IMR-90 (cell line): Measurements from ENCODE around the gene G3BP1. TPM values are rescaled to one million over a fixed set of nuclear protein-coding genes. Genes with fewer than 3 reads are reported as not detected.
A peak's percentile ranks its signal among the peaks of the same experiment; 100 is the strongest.

Experiments
- ATAC-seq: fragments of 200-7000 bp; cut with Tn5 transposase; 2 replicates; pipeline ENCODE4 v1.9.1; 2020; ENCODE audit warnings: low read depth, mild to moderate bottlenecking, moderate library complexity
- BruUV-seq: library from RNA; stranded (reverse); fragments of 400-500 nt; replicated peaks from 2 replicates; lab custom pipeline; 2021; lab: Mats Ljungman, UMichigan
- CTCF ChIA-PET: fragments of 300-600 bp; formaldehyde crosslinking; extraction: SDS; loops from one replicate; lab custom pipeline; 2021; ENCODE audit warnings: antibody characterized with exemption; lab: Yijun Ruan, JAX
- POLR2A ChIA-PET: fragments of 300-600 bp; sonication (Branson Sonifier 250); formaldehyde crosslinking; loops from one replicate; lab custom pipeline; 2022; ENCODE audit warnings: antibody characterized with exemption; ENCODE audit not compliant: unreplicated experiment; lab: Charles Lee
- DNase-seq: peaks from one replicate; pipeline ENCODE4 v3.0.0; 2013
- H2AFZ ChIP-seq: replicated peaks from 2 replicates; pipeline ENCODE3; 2013; ENCODE audit warnings: low read length, mild to moderate bottlenecking; ENCODE audit not compliant: poor library complexity
- H2AK5ac ChIP-seq: 2 replicates; pipeline ENCODE4 v1.6.1; 2013; ENCODE audit warnings: low read depth, low read length, inconsistent platforms
- H2AK9ac ChIP-seq: replicated peaks from 2 replicates; pipeline ENCODE3; 2013; ENCODE audit warnings: mild to moderate bottlenecking, low read depth, low read length, moderate library complexity; ENCODE audit not compliant: poor library complexity
- H2BK120ac ChIP-seq: 2 replicates; pipeline ENCODE4 v1.6.1; 2013; ENCODE audit warnings: low read depth, low read length, inconsistent platforms
- H2BK15ac ChIP-seq: 3 replicates; pipeline ENCODE4 v1.6.1; 2013; ENCODE audit warnings: low read depth, low read length, inconsistent platforms
- H2BK20ac ChIP-seq: 2 replicates; pipeline ENCODE4 v1.6.1; 2013; ENCODE audit warnings: low read depth, mild to moderate bottlenecking, inconsistent platforms, low read length, moderate library complexity
- H2BK5ac ChIP-seq: 2 replicates; pipeline ENCODE4 v1.6.1; 2013; ENCODE audit warnings: mild to moderate bottlenecking, low read depth, low read length, inconsistent platforms; ENCODE audit not compliant: poor library complexity, severe bottlenecking
- H3K14ac ChIP-seq: replicated peaks from 2 replicates; pipeline ENCODE4 v1.6.1; 2013; ENCODE audit warnings: low read depth, low read length, inconsistent platforms
- H3K18ac ChIP-seq: 2 replicates; pipeline ENCODE4 v1.6.1; 2013; ENCODE audit warnings: low read depth, low read length, control low read depth
- H3K23ac ChIP-seq: 2 replicates; pipeline ENCODE4 v1.6.1; 2013; ENCODE audit warnings: low read depth, low read length, inconsistent platforms
- H3K27ac ChIP-seq: 2 replicates; pipeline ENCODE4 v1.5.1; 2013; ENCODE audit warnings: mild to moderate bottlenecking, control low read depth, low read length; ENCODE audit not compliant: insufficient read depth
- H3K27me3 ChIP-seq: 2 replicates; pipeline ENCODE4 v1.6.1; 2013; ENCODE audit warnings: low read length; ENCODE audit not compliant: control insufficient read depth, insufficient read depth
- H3K36me3 ChIP-seq: 2 replicates; pipeline ENCODE4 v1.6.1; 2013; ENCODE audit warnings: low read length, mixed read lengths; ENCODE audit not compliant: control insufficient read depth, insufficient read depth
- H3K4ac ChIP-seq: 2 replicates; pipeline ENCODE4 v1.6.1; 2013; ENCODE audit warnings: low read depth, low read length, inconsistent platforms
- H3K4me1 ChIP-seq: 2 replicates; pipeline ENCODE4 v1.6.1; 2013; ENCODE audit warnings: low read length, mixed read lengths; ENCODE audit not compliant: control insufficient read depth, insufficient read depth
- H3K4me2 ChIP-seq: 2 replicates; pipeline ENCODE4 v1.6.1; 2013; ENCODE audit warnings: low read depth, mild to moderate bottlenecking, control low read depth, low read length, moderate library complexity
- H3K4me3 ChIP-seq: 2 replicates; pipeline ENCODE4 v1.5.1; 2013; ENCODE audit warnings: low read depth, mild to moderate bottlenecking, control low read depth, low read length, moderate library complexity; ENCODE audit not compliant: insufficient read depth
- H3K56ac ChIP-seq: 2 replicates; pipeline ENCODE4 v1.6.1; 2013; ENCODE audit warnings: low read length, inconsistent platforms; ENCODE audit not compliant: insufficient read depth; ENCODE audit errors: extremely low read depth
- H3K79me1 ChIP-seq, 2 experiments: 2 replicates each; pipeline ENCODE4 v1.6.1; 2013; ENCODE audit warnings: low read length in 2 of 2, inconsistent platforms in 1 of 2, low read depth in 1 of 2
- H3K9ac ChIP-seq: 2 replicates; pipeline ENCODE4 v1.6.1; 2013; ENCODE audit warnings: low read depth, low read length, control low read depth
- H3K9me1 ChIP-seq: 2 replicates; pipeline ENCODE4 v1.6.1; 2013; ENCODE audit warnings: low read length, inconsistent platforms; ENCODE audit not compliant: insufficient read depth
- H3K9me3 ChIP-seq: 2 replicates; pipeline ENCODE4 v1.6.1; 2013; ENCODE audit warnings: low read length; ENCODE audit not compliant: control insufficient read depth, insufficient read depth
- H4K20me1 ChIP-seq: 2 replicates; pipeline ENCODE4 v1.6.1; 2013; ENCODE audit warnings: low read length, inconsistent platforms; ENCODE audit not compliant: insufficient read depth
- H4K5ac ChIP-seq: 2 replicates; pipeline ENCODE4 v1.6.1; 2013; ENCODE audit warnings: mild to moderate bottlenecking, low read depth, low read length, control low read depth
- H4K8ac ChIP-seq, 2 experiments: 2 replicates each; pipeline ENCODE4 v1.6.1; 2013; ENCODE audit warnings: low read depth in 2 of 2, low read length in 2 of 2, control low read depth in 1 of 2, inconsistent platforms in 1 of 2
- H4K91ac ChIP-seq: 2 replicates; pipeline ENCODE4 v1.6.1; 2013; ENCODE audit warnings: low read depth, low read length, inconsistent platforms; ENCODE audit not compliant: insufficient read depth
- CEBPB ChIP-seq: IDR thresholded peaks from 2 replicates; pipeline ENCODE4 v1.6.1; 2012; ENCODE audit warnings: low read depth, low read length, improper control_type of control experiment
- MAZ ChIP-seq: IDR thresholded peaks from 2 replicates; pipeline ENCODE4 v1.6.1; 2012; ENCODE audit warnings: low read depth, mild to moderate bottlenecking, low read length, improper control_type of control experiment, moderate library complexity, borderline replicate concordance
- WGBS, 2 experiments: methylation state at CpG; one replicate each; pipeline versions ENCODE4 v1.1.5 to v1.1.7; 2013; ENCODE audit warnings: missing lambda C conversion rate in 2 of 2; ENCODE audit not compliant: insufficient read length in 1 of 2; ENCODE audit errors: extremely low coverage in 2 of 2; 5-methylcytosine and 5-hydroxymethylcytosine counted together
- dilution Hi-C: fragments of 300-500 bp; cut with HindIII; formaldehyde crosslinking; loops from one replicate; pipeline ENCODE4 v1.14.3; 2018; ENCODE audit warnings: low sequenced_read_pairs; ENCODE audit not compliant: unreplicated experiment
- in situ Hi-C: fragments of 300-500 bp; cut with MboI; formaldehyde crosslinking; loops from 3 replicates; pipeline ENCODE4 v1.14.3; 2019; ENCODE audit warnings: low sequenced_read_pairs, inconsistent platforms, mixed read lengths
- intact Hi-C: fragments of 100-400 bp; cut with micrococcal nuclease; formaldehyde crosslinking; loops from 2 replicates; pipeline ENCODE4 v1.10.0; 2022
- polyA plus RNA-seq, 3 experiments: library from polyadenylated mRNA; depleted of rRNA; stranded (reverse); fragments of >200 nt; gene quantifications; 2 replicates each; pipeline ENCODE4 v1.2.3, GENCODE V29; 2012; ENCODE audit warnings: low replicate concordance in 1 of 3
- total RNA-seq: library from RNA; depleted of rRNA; stranded (reverse); fragments of >200 nt; gene quantifications from 2 replicates; pipeline ENCODE4 v1.2.3, GENCODE V29; 2012
- TF ChIP-seq, protein P1 (sequence below): conservative IDR thresholded peaks from 2 replicates; pipeline ENCODE4 v1.5.1; 2012; ENCODE audit warnings: mild to moderate bottlenecking, low read depth, low read length, improper control_type of control experiment

The G3BP1 gene
- total and polyA plus RNA-seq, 2 of the 4 experiments (the other 2 are of a cell fraction): 40.2 to 482 TPM

DNA sequence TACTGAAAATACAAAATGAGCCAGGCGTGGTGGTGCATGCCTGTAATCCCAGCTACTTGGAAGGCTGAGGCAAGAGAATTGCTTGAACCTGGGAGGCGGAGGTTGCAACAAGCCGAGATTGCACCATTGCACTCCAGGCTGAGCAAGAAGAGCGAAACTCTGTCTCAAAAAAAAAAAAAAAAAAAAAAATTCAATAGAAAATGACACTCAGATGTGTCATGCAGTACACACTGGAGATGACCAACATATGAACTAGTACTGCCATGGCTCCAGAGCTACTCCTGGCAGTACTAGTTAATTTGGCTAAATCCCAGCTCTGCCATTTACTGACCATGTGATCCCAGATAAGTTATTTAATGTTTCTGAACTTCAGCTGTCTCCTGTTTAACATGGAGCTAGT, 20.7 kb upstream of the G3BP1 start:
- ChIA-PET CTCF (interaction anchor here (0.6 to 1.2 kb wide), 3 partner anchors 12 to 99 kb away, joined by 3 to 4 read pairs (median 3); no protein-coding TSS in a partner anchor), POLR2A (no interaction called here)
- no peak overlapping the region for H3K4me3 ChIP-seq
- peaks cover 8% of the 10 kb centered on the region for H3K4me1 ChIP-seq
- ATAC-seq: no peak
- no CpG with 5 or more reads among the region's 4 CpGs for WGBS, 2 experiments
- H2BK5ac ChIP-seq: no peak overlapping the region
- no peak overlapping the region for H2AK5ac ChIP-seq
- H3K4ac ChIP-seq: no peak overlapping the region
- peaks cover 10% of the 10 kb centered on the region for H3K36me3 ChIP-seq
- H3K14ac ChIP-seq: no peak overlapping the region
- H3K9ac ChIP-seq: no peak overlapping the region
- no peak overlapping the region for H3K18ac ChIP-seq
- no peaks in the 10 kb centered on the region for H3K9me3 ChIP-seq
- H3K56ac ChIP-seq: no peak overlapping the region
- intact Hi-C loops (no loop called here), dilution Hi-C loops (no loop called here), in situ Hi-C loops (no loop called here)
- no peak overlapping the region for H3K23ac ChIP-seq
- H3K27ac ChIP-seq: no peak overlapping the region
- H2AFZ ChIP-seq: no peak overlapping the region
- no TSS peak for BruUV-seq
- H4K91ac ChIP-seq: no peak overlapping the region
- H4K5ac ChIP-seq: no peak overlapping the region
- TF ChIP-seq MAZ: no peak
- TF ChIP-seq, protein P1, sequence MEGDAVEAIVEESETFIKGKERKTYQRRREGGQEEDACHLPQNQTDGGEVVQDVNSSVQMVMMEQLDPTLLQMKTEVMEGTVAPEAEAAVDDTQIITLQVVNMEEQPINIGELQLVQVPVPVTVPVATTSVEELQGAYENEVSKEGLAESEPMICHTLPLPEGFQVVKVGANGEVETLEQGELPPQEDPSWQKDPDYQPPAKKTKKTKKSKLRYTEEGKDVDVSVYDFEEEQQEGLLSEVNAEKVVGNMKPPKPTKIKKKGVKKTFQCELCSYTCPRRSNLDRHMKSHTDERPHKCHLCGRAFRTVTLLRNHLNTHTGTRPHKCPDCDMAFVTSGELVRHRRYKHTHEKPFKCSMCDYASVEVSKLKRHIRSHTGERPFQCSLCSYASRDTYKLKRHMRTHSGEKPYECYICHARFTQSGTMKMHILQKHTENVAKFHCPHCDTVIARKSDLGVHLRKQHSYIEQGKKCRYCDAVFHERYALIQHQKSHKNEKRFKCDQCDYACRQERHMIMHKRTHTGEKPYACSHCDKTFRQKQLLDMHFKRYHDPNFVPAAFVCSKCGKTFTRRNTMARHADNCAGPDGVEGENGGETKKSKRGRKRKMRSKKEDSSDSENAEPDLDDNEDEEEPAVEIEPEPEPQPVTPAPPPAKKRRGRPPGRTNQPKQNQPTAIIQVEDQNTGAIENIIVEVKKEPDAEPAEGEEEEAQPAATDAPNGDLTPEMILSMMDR: no peak
- TF ChIP-seq CEBPB: 0 out of 2 replicates have a peak, but pooled peaks have one; percentile 5
- H2BK20ac ChIP-seq: no peak overlapping the region
- H2BK120ac ChIP-seq: no peak overlapping the region
- H3K9me1 ChIP-seq: peaks cover 11% of the 10 kb centered on the region; the same call in 1 of the 2 replicates
- H4K20me1 ChIP-seq: no peaks in the 10 kb centered on the region
- H3K4me2 ChIP-seq: no peak overlapping the region
- H2BK15ac ChIP-seq: no peak overlapping the region
- peaks cover 37 to 64% of the 10 kb centered on the region in 2 experiments for H3K79me1 ChIP-seq
- peak; percentile 13 for DNase-seq
- H3K27me3 ChIP-seq: no peaks in the 10 kb centered on the region
- no peak overlapping the region for H2AK9ac ChIP-seq
- H4K8ac ChIP-seq: no peak overlapping the region
